Measurements from ENCODE around the gene AURKAIP1. TPM values are rescaled to one million over a fixed set of nuclear protein-coding genes. Genes with fewer than 3 reads are reported as not detected.

AURKAIP1 gene
- total and polyA plus RNA-seq, 9 of the 15 experiments (the other 6 are each of a cell fraction or from before 2014, with no cell fraction given): 7.8 to 478 (median 92.0) TPM

- TF ChIP-seq CCAR2 (IDR thresholded peaks at IDR 0.05; ENCODE audit: low read depth, low read length): no peak
- TF ChIP-seq ZBTB17 (CRISPR knock-in tag; IDR thresholded peaks at IDR 0.05): peak; percentile 79
- no peak for TF ChIP-seq CBFA2T3 (IDR thresholded peaks at IDR 0.05)
- TF ChIP-seq PHF20 (IDR thresholded peaks at IDR 0.05; ENCODE audit: partially characterized antibody): peak; percentile 99
- TF ChIP-seq SPI1 (IDR thresholded peaks at IDR 0.05; ENCODE audit: borderline replicate concordance, low read depth, low read length): no peak
- no peak for TF ChIP-seq ZNF174 (CRISPR knock-in tag; IDR thresholded peaks at IDR 0.05)
- peak; percentile 100 for TF ChIP-seq ZBTB40 (IDR thresholded peaks at IDR 0.05)
- 0 out of 2 replicates have a peak, but pooled peaks have one; percentile 13 for TF ChIP-seq ZBTB40 (CRISPR knock-in tag; IDR thresholded peaks at IDR 0.05)
- peak; percentile 98 for TF ChIP-seq SUPT5H (IDR thresholded peaks at IDR 0.05)
- TF ChIP-seq, protein P1, sequence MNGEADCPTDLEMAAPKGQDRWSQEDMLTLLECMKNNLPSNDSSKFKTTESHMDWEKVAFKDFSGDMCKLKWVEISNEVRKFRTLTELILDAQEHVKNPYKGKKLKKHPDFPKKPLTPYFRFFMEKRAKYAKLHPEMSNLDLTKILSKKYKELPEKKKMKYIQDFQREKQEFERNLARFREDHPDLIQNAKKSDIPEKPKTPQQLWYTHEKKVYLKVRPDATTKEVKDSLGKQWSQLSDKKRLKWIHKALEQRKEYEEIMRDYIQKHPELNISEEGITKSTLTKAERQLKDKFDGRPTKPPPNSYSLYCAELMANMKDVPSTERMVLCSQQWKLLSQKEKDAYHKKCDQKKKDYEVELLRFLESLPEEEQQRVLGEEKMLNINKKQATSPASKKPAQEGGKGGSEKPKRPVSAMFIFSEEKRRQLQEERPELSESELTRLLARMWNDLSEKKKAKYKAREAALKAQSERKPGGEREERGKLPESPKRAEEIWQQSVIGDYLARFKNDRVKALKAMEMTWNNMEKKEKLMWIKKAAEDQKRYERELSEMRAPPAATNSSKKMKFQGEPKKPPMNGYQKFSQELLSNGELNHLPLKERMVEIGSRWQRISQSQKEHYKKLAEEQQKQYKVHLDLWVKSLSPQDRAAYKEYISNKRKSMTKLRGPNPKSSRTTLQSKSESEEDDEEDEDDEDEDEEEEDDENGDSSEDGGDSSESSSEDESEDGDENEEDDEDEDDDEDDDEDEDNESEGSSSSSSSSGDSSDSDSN (IDR thresholded peaks at IDR 0.05; ENCODE audit: borderline replicate concordance in 1 of 2, low read depth in 2 of 2, low read length in 2 of 2): peak; percentile 2 to 46; a peak in 1 of 4 replicates
- no peak for TF ChIP-seq KLF16 (IDR thresholded peaks at IDR 0.05)
- TF ChIP-seq ZNF699 (CRISPR knock-in tag; IDR thresholded peaks at IDR 0.05; ENCODE audit: insufficient replicate concordance): no peak
- 0 out of 2 replicates have a peak, but pooled peaks have one; percentile 15 for TF ChIP-seq KLF1 (tag; IDR thresholded peaks at IDR 0.05)
- TF ChIP-seq ZNF347 (CRISPR knock-in tag; IDR thresholded peaks at IDR 0.05; ENCODE audit: low read depth): no peak
- peak; percentile 76 for TF ChIP-seq JUND (IDR thresholded peaks at IDR 0.05; ENCODE audit: borderline replicate concordance, low read depth, low read length)
- TF ChIP-seq JUND (tag; IDR thresholded peaks at IDR 0.05; ENCODE audit: borderline replicate concordance, low read depth, low read length): no peak; the same call in 2 of the 3 replicates
- TF ChIP-seq CSDE1 (IDR thresholded peaks at IDR 0.05): peak in 1 of 2 experiments; percentile 29; a peak in 1 of 4 replicates
- no peak for TF ChIP-seq MAFG (tag; conservative IDR thresholded peaks at IDR 0.05)
These were observed 32.0 kb upstream of the AURKAIP1 start, which contains the start of gene MRPL20 (continued) for GRCh38 chr1:1406821-1407635.

Measured in K562 (cell line).